GM12878 (cell line): ENCODE data around the gene STEAP4. TPM values are rescaled to one million over a fixed set of nuclear protein-coding genes. Genes with fewer than 3 reads are reported as not detected.

Source experiments
- ATAC-seq: fragments of 200-7000 bp; cut with Tn5 transposase; 3 replicates; pipeline ENCODE4 v1.9.1; 2020; ENCODE audit warnings: mild to moderate bottlenecking, moderate library complexity
- BruUV-seq: library from RNA; stranded (reverse); fragments of 400-500 nt; replicated peaks from 2 replicates; lab custom pipeline; 2021; lab: Mats Ljungman, UMichigan
- CTCF ChIA-PET: fragments of 300-600 bp; sonication (Branson Sonifier 250); formaldehyde crosslinking; extraction: SDS; loops from one replicate; lab custom pipeline; 2021; ENCODE audit warnings: inconsistent platforms; lab: Yijun Ruan, JAX
- POLR2A ChIA-PET: fragments of 350-600 bp; formaldehyde crosslinking; extraction: SDS; loops from one replicate; lab custom pipeline; 2021; ENCODE audit warnings: inconsistent platforms; lab: Charles Lee
- RAD21 ChIA-PET: fragments of 300-600 bp; sonication (Branson Sonifier 250); formaldehyde crosslinking; loops from one replicate; lab custom pipeline; 2023; ENCODE audit warnings: antibody characterized with exemption; ENCODE audit not compliant: unreplicated experiment; lab: Charles Lee
- SMC1A ChIA-PET: fragments of 300-600 bp; sonication (Branson Sonifier 250); formaldehyde crosslinking; loops from one replicate; lab custom pipeline; 2023; ENCODE audit not compliant: unreplicated experiment, uncharacterized antibody; lab: Charles Lee
- DNase-seq: peaks from one replicate; pipeline ENCODE4 v3.0.0-alpha.2; 2011; ENCODE audit warnings: low read depth, low spot score
- FAIRE-seq: peaks from 3 replicates; lab custom pipeline; 2011; peaks lifted over from hg19 to GRCh38; lab: Jason Lieb, UNC
- H2AFZ ChIP-seq: 2 replicates; pipeline ENCODE4 v1.6.0; 2011; ENCODE audit warnings: low read depth, low read length, control low read depth; ENCODE audit not compliant: control insufficient read depth
- H3K27ac ChIP-seq: 2 replicates; pipeline ENCODE4 v1.5.1; 2011; ENCODE audit warnings: control low read depth; ENCODE audit not compliant: control insufficient read depth, insufficient read depth
- H3K27me3 ChIP-seq, 2 experiments: replicated peaks in 1 of 2; 2 replicates each; pipeline versions ENCODE4 v1.6.0 to v1.6.1; 2011; ENCODE audit warnings: low read length in 1 of 2; ENCODE audit not compliant: control insufficient read depth in 2 of 2, insufficient read depth in 2 of 2
- H3K36me3 ChIP-seq, 2 experiments: 2 replicates each; pipeline ENCODE4 v1.5.1; 2011; ENCODE audit warnings: low read length in 1 of 2; ENCODE audit not compliant: control insufficient read depth in 2 of 2, insufficient read depth in 2 of 2
- H3K4me1 ChIP-seq: 2 replicates; pipeline ENCODE4 v1.6.1; 2011; ENCODE audit warnings: mild to moderate bottlenecking, low read length, moderate library complexity, mixed read lengths; ENCODE audit not compliant: control insufficient read depth, insufficient read depth
- H3K4me2 ChIP-seq: 2 replicates; pipeline ENCODE4 v1.6.0; 2011; ENCODE audit warnings: control low read depth; ENCODE audit not compliant: control insufficient read depth, insufficient read depth
- H3K4me3 ChIP-seq: fragments of 200-600 bp; sonication (generic); 2 replicates; pipeline ENCODE4 v1.5.1; 2016
- H3K79me2 ChIP-seq: 2 replicates; pipeline ENCODE4 v1.6.0; 2011; ENCODE audit warnings: low read length; ENCODE audit not compliant: control insufficient read depth, insufficient read depth
- H3K9ac ChIP-seq: 2 replicates; pipeline ENCODE4 v1.8.0; 2011; ENCODE audit warnings: low read length, control low read depth, mixed read lengths; ENCODE audit not compliant: control insufficient read depth, insufficient read depth
- H3K9me3 ChIP-seq: replicated peaks from 3 replicates; pipeline ENCODE4 v1.5.1; 2011; ENCODE audit warnings: mild to moderate bottlenecking, low read length; ENCODE audit not compliant: control insufficient read depth, insufficient read depth
- H4K20me1 ChIP-seq: 2 replicates; pipeline ENCODE4 v1.6.0; 2011; ENCODE audit not compliant: control insufficient read depth, insufficient read depth
- BRCA1 ChIP-seq: IDR thresholded peaks from 2 replicates; pipeline ENCODE4 v1.6.1; 2011; ENCODE audit warnings: low read depth, low read length, improper control_type of control experiment
- CBFB ChIP-seq: IDR thresholded peaks from 2 replicates; pipeline ENCODE4 v1.6.1; 2016; ENCODE audit warnings: antibody characterized with exemption, low read depth
- CEBPZ ChIP-seq: fragments of 150-350 bp; IDR thresholded peaks from 2 replicates; pipeline ENCODE4 v1.6.1; 2016; ENCODE audit warnings: low read depth, low read length
- FOS ChIP-seq: IDR thresholded peaks from 3 replicates; pipeline ENCODE4 v1.6.1; 2011; ENCODE audit warnings: borderline replicate concordance; ENCODE audit not compliant: insufficient read length; ENCODE audit errors: extremely low read depth
- FOXM1 ChIP-seq: IDR thresholded peaks from 2 replicates; pipeline ENCODE4 v1.6.1; 2012; ENCODE audit warnings: low read depth, mild to moderate bottlenecking, inconsistent platforms, low read length, moderate library complexity
- KAT2A ChIP-seq: conservative IDR thresholded peaks from 2 replicates; pipeline ENCODE4 v1.6.1; 2011; ENCODE audit warnings: low read depth, low read length; ENCODE audit not compliant: control insufficient read depth
- NR2C1 ChIP-seq: fragments of 450-650 bp; IDR thresholded peaks from 2 replicates; pipeline ENCODE4 v1.6.1; 2017; ENCODE audit warnings: antibody characterized with exemption, mild to moderate bottlenecking, moderate library complexity
- POLR2AphosphoS5 ChIP-seq: IDR thresholded peaks from 2 replicates; pipeline ENCODE4 v1.6.1; 2011; ENCODE audit warnings: mild to moderate bottlenecking, low read length, inconsistent platforms
- RBBP5 ChIP-seq: fragments of 200-600 bp; sonication (generic); conservative IDR thresholded peaks from 2 replicates; pipeline ENCODE4 v1.6.1; 2016
- RUNX3 ChIP-seq: IDR thresholded peaks from 2 replicates; pipeline ENCODE4 v1.6.1; 2012; ENCODE audit warnings: low read length, inconsistent platforms
- TAF1 ChIP-seq: IDR thresholded peaks from 2 replicates; pipeline ENCODE4 v1.6.1; 2011; ENCODE audit warnings: mild to moderate bottlenecking, low read depth, low read length, borderline replicate concordance
- USF2 ChIP-seq: IDR thresholded peaks from 2 replicates; pipeline ENCODE4 v1.6.1; 2011; ENCODE audit warnings: low read depth, low read length, improper control_type of control experiment, borderline replicate concordance
- ZNF622 ChIP-seq: fragments of 450-650 bp; IDR thresholded peaks from 2 replicates; pipeline ENCODE4 v1.6.1; 2017; ENCODE audit warnings: mild to moderate bottlenecking, inconsistent platforms
- WGBS: methylation state at CpG from one replicate; pipeline ENCODE4 v1.1.6; 2016; ENCODE audit warnings: low lambda C conversion rate; ENCODE audit not compliant: insufficient replicate concordance, insufficient coverage; ENCODE audit errors: missing lambda C conversion rate; 5-methylcytosine and 5-hydroxymethylcytosine counted together
- in situ Hi-C: fragments of 300-500 bp; cut with MboI; formaldehyde crosslinking; loops from 9 replicates; pipeline ENCODE4 v1.14.3; 2018; ENCODE audit warnings: mixed read lengths
- intact Hi-C: fragments of 100-400 bp; cut with micrococcal nuclease; formaldehyde crosslinking; loops from one replicate; pipeline ENCODE4 v1.14.2; 2022; ENCODE audit not compliant: unreplicated experiment
- polyA plus RNA-seq, 11 experiments: library from polyadenylated mRNA; depleted of rRNA in 4 of 11; unstranded in 6 of 11; stranded (reverse) in 5 of 11; fragments of >200 nt; fragmentation: Nextera tagmentation in 4 of 11; fragmentation: Illumina TruSeq in 1 of 11; extraction: Ambion mirVana in 4 of 11; extraction: Trizol in 1 of 11; gene quantifications; 1 replicate in 1 of 11; 2 replicates in 10 of 11; pipeline versions ENCODE4 v1.2.1 to v1.2.3, GENCODE V29; 2011 to 2016; ENCODE audit warnings: inconsistent platforms in 2 of 11, missing spikeins in 2 of 11, low read depth in 1 of 11
- total RNA-seq, 4 experiments: library from RNA; depleted of rRNA in 3 of 4; stranded (reverse); fragments of >200 nt in 3 of 4; fragmentation: Illumina TruSeq in 1 of 4; extraction: Trizol in 1 of 4; gene quantifications; 2 replicates each; pipeline versions ENCODE4 v1.2.1 to v1.2.3, GENCODE V29; 2013 to 2021
- TF ChIP-seq, protein P1 (sequence below): IDR thresholded peaks from 2 replicates; pipeline ENCODE4 v1.6.1; 2012; ENCODE audit warnings: low read depth, low read length, improper control_type of control experiment

The STEAP4 gene
- total and polyA plus RNA-seq, 10 of the 15 experiments (the other 5 are each of a cell fraction or from before 2014, with no cell fraction given) = 0.13 TPM; not detected in 9

DNA sequence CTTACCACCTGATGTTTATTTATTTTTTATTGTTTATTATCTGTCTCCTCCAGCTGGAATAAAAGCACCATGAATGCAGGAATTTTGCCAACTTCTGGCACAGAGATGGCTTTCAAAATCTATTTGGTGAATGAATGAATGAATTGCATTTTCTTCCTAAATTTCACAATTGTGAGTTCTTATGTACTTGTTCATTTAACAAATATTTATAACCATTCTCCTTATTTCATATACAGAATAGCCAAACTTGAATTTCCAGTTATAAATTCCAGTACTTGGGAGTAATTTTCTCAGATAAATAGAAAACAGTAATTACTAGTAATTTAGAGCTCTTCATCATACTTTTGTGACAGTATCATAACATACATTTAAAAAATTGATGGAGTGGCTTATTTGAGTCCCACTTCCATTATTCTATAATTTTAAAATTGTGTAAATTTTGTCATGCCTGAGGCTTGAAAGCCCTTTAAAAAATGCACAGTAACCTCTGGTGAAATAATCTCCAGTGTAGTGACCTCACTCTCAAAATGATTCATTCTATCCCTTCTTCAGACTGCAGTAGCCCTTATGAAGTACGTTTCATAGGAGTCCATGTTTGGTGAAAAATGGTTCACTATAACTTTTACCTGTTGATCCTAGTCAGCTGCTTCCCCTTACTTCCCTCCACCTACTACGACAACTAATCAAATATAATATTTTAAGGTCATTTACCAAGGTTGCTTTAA, 46.9 kb downstream of the STEAP4 start:
- Histone ChIP-seq H2AFZ (no peak overlapping the region), H3K79me2 (no peaks in the 10 kb centered on the region), H4K20me1 (no peaks in the 10 kb centered on the region), H3K9me3 (no peaks in the 10 kb centered on the region; the same call in 2 of the 3 replicates), H3K27me3 (no peaks in the 10 kb centered on the region), H3K27ac (no peak overlapping the region), H3K4me1 (no peaks in the 10 kb centered on the region), H3K36me3 (no peaks in the 10 kb centered on the region), H3K4me3 (no peak overlapping the region), H3K9ac (no peak overlapping the region), H3K4me2 (no peak overlapping the region)
- SMC1A ChIA-PET = interaction anchor here (0.7 to 1.3 kb wide), 4 partner anchors 13 to 38 kb away, joined by 3 to 4 read pairs (median 3); no protein-coding TSS in a partner anchor
- CTCF ChIA-PET = interaction anchor here (1.4 kb wide), 1 partner anchor 17 kb away, joined by 7 read pairs; no protein-coding TSS in a partner anchor
- intact Hi-C loops (no loop called here), in situ Hi-C loops (no loop called here)
- ATAC-seq (no peak), DNase-seq (no peak), FAIRE-seq (no peak)
- TF ChIP-seq ZNF622 = no peak
- TF ChIP-seq, protein P1, sequence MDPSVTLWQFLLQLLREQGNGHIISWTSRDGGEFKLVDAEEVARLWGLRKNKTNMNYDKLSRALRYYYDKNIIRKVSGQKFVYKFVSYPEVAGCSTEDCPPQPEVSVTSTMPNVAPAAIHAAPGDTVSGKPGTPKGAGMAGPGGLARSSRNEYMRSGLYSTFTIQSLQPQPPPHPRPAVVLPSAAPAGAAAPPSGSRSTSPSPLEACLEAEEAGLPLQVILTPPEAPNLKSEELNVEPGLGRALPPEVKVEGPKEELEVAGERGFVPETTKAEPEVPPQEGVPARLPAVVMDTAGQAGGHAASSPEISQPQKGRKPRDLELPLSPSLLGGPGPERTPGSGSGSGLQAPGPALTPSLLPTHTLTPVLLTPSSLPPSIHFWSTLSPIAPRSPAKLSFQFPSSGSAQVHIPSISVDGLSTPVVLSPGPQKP = no peak
- TF ChIP-seq POLR2AphosphoS5 = no peak
- no peak for TF ChIP-seq BRCA1
- no peak for TF ChIP-seq RUNX3
- no peak for TF ChIP-seq FOS
- TF ChIP-seq KAT2A = no peak
- no peak for TF ChIP-seq USF2
- no peak for TF ChIP-seq TAF1
- no peak for TF ChIP-seq FOXM1
- no peak for TF ChIP-seq NR2C1
- no peak for TF ChIP-seq RBBP5
- no peak for TF ChIP-seq CBFB
- TF ChIP-seq CEBPZ = no peak
- RAD21 ChIA-PET = no interaction called here
- BruUV-seq = no TSS peak
- 3% methylated on average over 2 of the region's 2 CpGs for WGBS
- POLR2A ChIA-PET = no interaction called here
